ENCODE results near the gene STIM2.

Gene STIM2

DNA sequence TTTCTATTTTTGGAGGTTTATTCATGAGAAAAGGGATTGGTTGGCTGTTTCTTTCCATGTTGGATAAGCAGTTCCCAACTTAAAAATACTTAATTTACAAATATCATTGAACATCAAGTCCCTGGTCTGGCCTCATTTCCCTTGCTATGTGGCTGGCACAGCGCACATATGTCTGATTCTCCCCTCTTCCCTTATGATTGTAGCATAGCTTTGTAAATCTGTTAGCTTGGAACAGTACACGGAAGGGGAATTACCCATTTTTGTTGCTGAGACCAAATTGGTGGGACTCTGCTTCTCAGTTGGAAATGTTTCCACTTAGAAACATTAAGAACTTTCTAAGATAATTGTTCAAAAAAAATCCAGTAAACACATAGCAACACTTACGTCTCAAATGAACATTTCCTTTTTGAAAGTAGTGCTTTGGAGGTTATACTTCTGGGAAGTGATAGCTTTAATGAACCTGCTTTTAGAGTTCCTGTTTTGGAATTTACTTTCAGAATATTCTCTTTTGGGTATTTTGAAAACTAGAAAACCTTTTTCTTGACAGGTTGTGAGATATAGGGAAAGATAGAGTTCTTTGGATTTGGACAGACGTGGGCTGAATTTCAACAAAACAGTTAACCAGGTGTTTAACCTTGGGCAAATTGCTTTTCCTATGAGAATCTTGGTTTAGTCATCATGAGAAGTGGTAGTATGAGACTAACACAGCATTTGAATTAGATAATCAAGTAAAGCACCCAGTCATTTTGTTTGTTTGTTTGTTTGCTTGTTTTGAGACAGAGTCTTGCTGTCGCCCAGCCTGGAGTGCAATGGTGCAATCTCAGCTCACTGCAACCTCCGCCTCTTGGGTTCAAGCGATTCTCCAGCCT, 47.3 kb downstream of the STIM2 start:
- H3K9me2 ChIP-seq (replicated peaks; ENCODE audit: insufficient read depth, low read length), result no peaks in the 10 kb centered on the region
- TF ChIP-seq, protein P1, sequence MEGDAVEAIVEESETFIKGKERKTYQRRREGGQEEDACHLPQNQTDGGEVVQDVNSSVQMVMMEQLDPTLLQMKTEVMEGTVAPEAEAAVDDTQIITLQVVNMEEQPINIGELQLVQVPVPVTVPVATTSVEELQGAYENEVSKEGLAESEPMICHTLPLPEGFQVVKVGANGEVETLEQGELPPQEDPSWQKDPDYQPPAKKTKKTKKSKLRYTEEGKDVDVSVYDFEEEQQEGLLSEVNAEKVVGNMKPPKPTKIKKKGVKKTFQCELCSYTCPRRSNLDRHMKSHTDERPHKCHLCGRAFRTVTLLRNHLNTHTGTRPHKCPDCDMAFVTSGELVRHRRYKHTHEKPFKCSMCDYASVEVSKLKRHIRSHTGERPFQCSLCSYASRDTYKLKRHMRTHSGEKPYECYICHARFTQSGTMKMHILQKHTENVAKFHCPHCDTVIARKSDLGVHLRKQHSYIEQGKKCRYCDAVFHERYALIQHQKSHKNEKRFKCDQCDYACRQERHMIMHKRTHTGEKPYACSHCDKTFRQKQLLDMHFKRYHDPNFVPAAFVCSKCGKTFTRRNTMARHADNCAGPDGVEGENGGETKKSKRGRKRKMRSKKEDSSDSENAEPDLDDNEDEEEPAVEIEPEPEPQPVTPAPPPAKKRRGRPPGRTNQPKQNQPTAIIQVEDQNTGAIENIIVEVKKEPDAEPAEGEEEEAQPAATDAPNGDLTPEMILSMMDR (IDR thresholded peaks at IDR 0.05; ENCODE audit: low read length), result no peak
- TF ChIP-seq EZH2 (optimal IDR thresholded peaks at IDR 0.05; ENCODE audit: low read depth, low read length) (no peak), EZH2phosphoT487 (IDR thresholded peaks at IDR 0.05; ENCODE audit: low read length) (no peak)
- H2AFZ ChIP-seq (ENCODE audit: low read length), result 0 out of 2 replicates have a peak overlapping the region, but pooled peaks have one; percentile 8
- H3K4me1 ChIP-seq (ENCODE audit: low read length), result peaks cover 20% of the 10 kb centered on the region
- peak; percentile 16 for DNase-seq
- peak overlapping the region; percentile 48; the same call in 1 of the 2 replicates for H3K4me2 ChIP-seq (ENCODE audit: low read depth, low read length)
- peak overlapping the region; percentile 30; the same call in 1 of the 2 replicates for H3K27ac ChIP-seq (ENCODE audit: low read length)
- H3F3A ChIP-seq (ENCODE audit: insufficient read depth, low read length), result 0 out of 2 replicates have a peak, but pooled peaks cover 10% of the 10 kb centered on the region
- H4K20me1 ChIP-seq (ENCODE audit: insufficient read depth, low read length), result no peaks in the 10 kb centered on the region
- H3K9ac ChIP-seq (ENCODE audit: low read length), result no peak overlapping the region
- peaks cover 31% of the 10 kb centered on the region for H3K79me2 ChIP-seq (ENCODE audit: low read length)
- no peak overlapping the region for H3K4me3 ChIP-seq (ENCODE audit: low read length)
- no peaks in the 10 kb centered on the region for H3K9me3 ChIP-seq (replicated peaks; ENCODE audit: insufficient read depth, low read length)
- H3K36me3 ChIP-seq (replicated peaks; ENCODE audit: insufficient read depth, low read length), result no peaks in the 10 kb centered on the region
- H3K27me3 ChIP-seq (replicated peaks; ENCODE audit: insufficient read depth, low read length), result no peaks in the 10 kb centered on the region

DNA sequence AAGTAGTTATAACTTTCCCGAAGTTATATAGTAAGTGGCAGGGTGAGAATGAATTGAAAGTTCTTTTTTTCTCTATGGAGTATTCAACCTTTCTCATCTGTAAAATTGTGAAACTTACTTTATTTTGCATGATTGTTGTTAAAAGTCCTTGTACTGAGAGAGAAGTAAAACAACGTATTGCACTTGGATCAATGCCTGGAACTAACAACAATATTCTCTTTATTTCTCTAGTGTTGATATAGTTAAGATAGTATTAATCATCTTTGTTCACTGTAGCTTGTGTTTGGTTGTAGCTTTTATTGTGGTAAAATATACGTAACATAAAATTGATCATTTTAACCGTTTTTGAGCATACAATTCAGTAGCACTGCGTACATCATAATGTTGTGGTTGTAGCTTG, 48.7 kb downstream of the STIM2 start:
- Histone ChIP-seq H3K36me3 (replicated peaks; ENCODE audit: insufficient read depth, low read length) (no peaks in the 10 kb centered on the region), H3F3A (ENCODE audit: insufficient read depth, low read length) (0 out of 2 replicates have a peak, but pooled peaks cover 10% of the 10 kb centered on the region), H3K4me1 (ENCODE audit: low read length) (peaks cover 20% of the 10 kb centered on the region), H3K27ac (ENCODE audit: low read length) (no peak overlapping the region), H3K27me3 (replicated peaks; ENCODE audit: insufficient read depth, low read length) (no peaks in the 10 kb centered on the region), H3K4me3 (ENCODE audit: low read length) (no peak overlapping the region), H2AFZ (ENCODE audit: low read length) (no peak overlapping the region), H3K9ac (ENCODE audit: low read length) (no peak overlapping the region), H4K20me1 (ENCODE audit: insufficient read depth, low read length) (no peaks in the 10 kb centered on the region), H3K9me2 (replicated peaks; ENCODE audit: insufficient read depth, low read length) (no peaks in the 10 kb centered on the region), H3K4me2 (ENCODE audit: low read depth, low read length) (no peak overlapping the region), H3K79me2 (ENCODE audit: low read length) (peaks cover 27% of the 10 kb centered on the region), H3K9me3 (replicated peaks; ENCODE audit: insufficient read depth, low read length) (no peaks in the 10 kb centered on the region)
- DNase-seq, result no peak
- TF ChIP-seq EZH2 (optimal IDR thresholded peaks at IDR 0.05; ENCODE audit: low read depth, low read length), result no peak
- TF ChIP-seq, protein P1 (IDR thresholded peaks at IDR 0.05; ENCODE audit: low read length), result no peak
- no peak for TF ChIP-seq EZH2phosphoT487 (IDR thresholded peaks at IDR 0.05; ENCODE audit: low read length)

DNA sequence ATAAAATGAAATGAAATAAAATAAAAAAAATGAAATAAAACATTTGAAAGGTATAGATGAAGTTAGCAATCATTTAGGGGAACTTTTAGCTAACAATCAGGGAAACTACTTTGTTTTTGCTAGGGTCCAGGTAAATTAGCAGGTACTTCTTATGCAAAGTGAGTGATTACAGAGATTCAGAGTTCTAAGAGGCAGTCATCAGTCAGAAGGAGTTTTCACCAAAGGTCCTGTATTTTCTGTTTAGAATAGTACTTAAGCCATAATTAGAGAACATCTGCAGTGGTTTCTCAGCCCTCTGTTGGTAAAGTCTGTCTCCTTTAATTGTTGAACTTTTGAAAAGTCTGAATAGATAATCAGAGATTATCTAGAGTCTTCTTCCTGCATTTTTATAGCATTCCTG, 50.6 kb downstream of the STIM2 start:
- Histone ChIP-seq H3K9me2 (replicated peaks; ENCODE audit: insufficient read depth, low read length) (no peaks in the 10 kb centered on the region), H3K79me2 (ENCODE audit: low read length) (peaks cover 24% of the 10 kb centered on the region), H3K4me2 (ENCODE audit: low read depth, low read length) (no peak overlapping the region), H3K4me1 (ENCODE audit: low read length) (peaks cover 20% of the 10 kb centered on the region), H3K9ac (ENCODE audit: low read length) (no peak overlapping the region), H2AFZ (ENCODE audit: low read length) (no peak overlapping the region), H3K9me3 (replicated peaks; ENCODE audit: insufficient read depth, low read length) (no peaks in the 10 kb centered on the region), H3K36me3 (replicated peaks; ENCODE audit: insufficient read depth, low read length) (no peaks in the 10 kb centered on the region), H3K27me3 (replicated peaks; ENCODE audit: insufficient read depth, low read length) (no peaks in the 10 kb centered on the region), H3F3A (ENCODE audit: insufficient read depth, low read length) (0 out of 2 replicates have a peak, but pooled peaks cover 10% of the 10 kb centered on the region), H3K27ac (ENCODE audit: low read length) (no peak overlapping the region), H3K4me3 (ENCODE audit: low read length) (no peak overlapping the region), H4K20me1 (ENCODE audit: insufficient read depth, low read length) (no peaks in the 10 kb centered on the region)
- TF ChIP-seq, protein P1 (IDR thresholded peaks at IDR 0.05; ENCODE audit: low read length), result no peak
- TF ChIP-seq EZH2 (optimal IDR thresholded peaks at IDR 0.05; ENCODE audit: low read depth, low read length) (no peak), EZH2phosphoT487 (IDR thresholded peaks at IDR 0.05; ENCODE audit: low read length) (no peak)
- no peak for DNase-seq

Data from MM.1S (cell line).